ENCODE measurements around the gene IL21R. TPM values are rescaled to one million over a fixed set of nuclear protein-coding genes. Genes with fewer than 3 reads are reported as not detected.

IL21R gene
- total and polyA plus RNA-seq, 9 of the 15 experiments (the other 6 are each of a cell fraction or from before 2014, with no cell fraction given), result 0.04 to 0.34 (median 0.18) TPM; not detected in 1

DNA sequence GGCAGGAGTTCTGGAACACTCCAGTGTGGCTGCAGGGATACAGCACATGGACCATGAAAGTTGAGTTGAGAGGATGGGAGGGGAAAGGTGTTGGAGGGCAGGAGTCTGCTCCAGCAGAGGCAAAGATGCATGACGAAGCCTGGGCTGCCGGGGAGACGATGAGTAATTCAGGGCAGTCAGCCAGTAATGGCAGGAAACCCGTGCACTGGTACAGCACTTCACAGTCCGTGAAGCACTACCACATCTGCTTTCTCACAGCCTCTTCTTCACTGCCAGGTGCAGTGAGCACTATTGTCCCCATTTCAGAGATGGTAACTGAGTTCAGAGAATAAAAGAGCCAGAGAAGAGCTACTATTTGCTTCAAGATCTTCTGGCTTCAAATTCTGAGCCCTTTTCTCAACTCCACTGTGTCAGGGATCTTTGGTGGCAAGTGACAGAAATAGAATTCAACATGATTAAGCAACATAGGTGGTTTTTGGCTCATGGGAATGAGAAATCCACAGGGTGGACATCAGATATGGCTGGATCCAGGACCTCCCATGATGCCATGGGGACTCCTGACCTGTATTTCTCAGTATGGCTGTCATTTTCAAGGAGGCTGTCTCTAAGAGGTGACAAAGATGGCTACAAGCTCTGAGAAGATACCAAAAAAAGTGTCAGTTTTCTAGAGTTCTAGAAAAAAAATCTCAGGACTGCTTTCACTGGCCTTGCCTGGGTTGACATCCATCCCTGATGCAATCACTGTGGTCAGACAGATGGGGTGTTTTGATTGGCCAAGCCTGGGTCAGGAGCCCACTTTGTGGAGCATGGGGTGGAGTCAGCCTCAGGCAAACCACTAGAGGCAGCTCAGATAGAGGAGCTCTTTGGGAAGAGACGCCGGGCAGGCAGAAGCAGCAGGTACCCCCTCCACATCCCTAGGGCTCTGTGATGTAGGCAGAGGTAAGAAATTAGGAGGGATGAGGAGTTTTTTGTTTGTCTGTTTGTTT is 24.7 kb downstream of the IL21R start (continued):
- TF ChIP-seq NRF1 (conservative IDR thresholded peaks at IDR 0.05 in 1 of 2, IDR thresholded peaks at IDR 0.05 in 1 of 2) (peak in 1 of 2 experiments; percentile 40; a peak in 1 of 4 replicates), MTA2 (IDR thresholded peaks at IDR 0.05; ENCODE audit: low read depth) (no peak), DIDO1 (tag; IDR thresholded peaks at IDR 0.05; ENCODE audit: low read depth) (no peak), ETV1 (tag; conservative IDR thresholded peaks at IDR 0.05; ENCODE audit: low read depth) (no peak), SIRT6 (IDR thresholded peaks at IDR 0.05; ENCODE audit: low read depth, low read length) (no peak), ZBED1 (IDR thresholded peaks at IDR 0.05) (no peak)
- TF ChIP-seq, protein P1, sequence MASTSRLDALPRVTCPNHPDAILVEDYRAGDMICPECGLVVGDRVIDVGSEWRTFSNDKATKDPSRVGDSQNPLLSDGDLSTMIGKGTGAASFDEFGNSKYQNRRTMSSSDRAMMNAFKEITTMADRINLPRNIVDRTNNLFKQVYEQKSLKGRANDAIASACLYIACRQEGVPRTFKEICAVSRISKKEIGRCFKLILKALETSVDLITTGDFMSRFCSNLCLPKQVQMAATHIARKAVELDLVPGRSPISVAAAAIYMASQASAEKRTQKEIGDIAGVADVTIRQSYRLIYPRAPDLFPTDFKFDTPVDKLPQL (IDR thresholded peaks at IDR 0.05; ENCODE audit: extremely low read depth, insufficient read length), result no peak
- TF ChIP-seq, protein P2, sequence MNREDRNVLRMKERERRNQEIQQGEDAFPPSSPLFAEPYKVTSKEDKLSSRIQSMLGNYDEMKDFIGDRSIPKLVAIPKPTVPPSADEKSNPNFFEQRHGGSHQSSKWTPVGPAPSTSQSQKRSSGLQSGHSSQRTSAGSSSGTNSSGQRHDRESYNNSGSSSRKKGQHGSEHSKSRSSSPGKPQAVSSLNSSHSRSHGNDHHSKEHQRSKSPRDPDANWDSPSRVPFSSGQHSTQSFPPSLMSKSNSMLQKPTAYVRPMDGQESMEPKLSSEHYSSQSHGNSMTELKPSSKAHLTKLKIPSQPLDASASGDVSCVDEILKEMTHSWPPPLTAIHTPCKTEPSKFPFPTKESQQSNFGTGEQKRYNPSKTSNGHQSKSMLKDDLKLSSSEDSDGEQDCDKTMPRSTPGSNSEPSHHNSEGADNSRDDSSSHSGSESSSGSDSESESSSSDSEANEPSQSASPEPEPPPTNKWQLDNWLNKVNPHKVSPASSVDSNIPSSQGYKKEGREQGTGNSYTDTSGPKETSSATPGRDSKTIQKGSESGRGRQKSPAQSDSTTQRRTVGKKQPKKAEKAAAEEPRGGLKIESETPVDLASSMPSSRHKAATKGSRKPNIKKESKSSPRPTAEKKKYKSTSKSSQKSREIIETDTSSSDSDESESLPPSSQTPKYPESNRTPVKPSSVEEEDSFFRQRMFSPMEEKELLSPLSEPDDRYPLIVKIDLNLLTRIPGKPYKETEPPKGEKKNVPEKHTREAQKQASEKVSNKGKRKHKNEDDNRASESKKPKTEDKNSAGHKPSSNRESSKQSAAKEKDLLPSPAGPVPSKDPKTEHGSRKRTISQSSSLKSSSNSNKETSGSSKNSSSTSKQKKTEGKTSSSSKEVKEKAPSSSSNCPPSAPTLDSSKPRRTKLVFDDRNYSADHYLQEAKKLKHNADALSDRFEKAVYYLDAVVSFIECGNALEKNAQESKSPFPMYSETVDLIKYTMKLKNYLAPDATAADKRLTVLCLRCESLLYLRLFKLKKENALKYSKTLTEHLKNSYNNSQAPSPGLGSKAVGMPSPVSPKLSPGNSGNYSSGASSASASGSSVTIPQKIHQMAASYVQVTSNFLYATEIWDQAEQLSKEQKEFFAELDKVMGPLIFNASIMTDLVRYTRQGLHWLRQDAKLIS (CRISPR knock-in tag; IDR thresholded peaks at IDR 0.05), result no peak
- TF ChIP-seq, protein P3, sequence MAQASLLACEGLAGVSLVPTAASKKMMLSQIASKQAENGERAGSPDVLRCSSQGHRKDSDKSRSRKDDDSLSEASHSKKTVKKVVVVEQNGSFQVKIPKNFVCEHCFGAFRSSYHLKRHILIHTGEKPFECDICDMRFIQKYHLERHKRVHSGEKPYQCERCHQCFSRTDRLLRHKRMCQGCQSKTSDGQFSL (CRISPR knock-in tag; IDR thresholded peaks at IDR 0.05), result no peak
- TF ChIP-seq, protein P3 (tag; IDR thresholded peaks at IDR 0.05), result no peak
